ENCODE data around the gene GALNTL6.

DNA sequence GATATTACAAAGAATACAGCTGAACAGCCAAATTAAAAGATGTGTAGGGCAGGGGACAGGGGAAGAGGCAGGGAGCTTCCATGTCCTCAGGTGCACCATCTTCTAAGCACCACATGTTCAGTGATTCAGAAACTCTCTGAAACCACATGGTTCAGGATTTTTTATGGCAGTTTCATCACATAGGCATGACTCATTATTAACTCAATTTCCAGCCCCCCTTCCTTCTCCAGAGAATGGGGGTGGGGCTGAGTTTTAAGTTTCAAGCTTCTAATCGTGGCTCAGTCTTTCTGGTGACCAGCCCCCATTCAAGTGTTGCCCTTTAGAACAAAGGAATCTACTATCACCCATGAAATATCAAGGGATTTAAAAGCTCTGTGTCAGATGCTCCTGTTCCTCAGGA is 1037.6 kb downstream of the GALNTL6 start:
- TF ChIP-seq, protein P1, sequence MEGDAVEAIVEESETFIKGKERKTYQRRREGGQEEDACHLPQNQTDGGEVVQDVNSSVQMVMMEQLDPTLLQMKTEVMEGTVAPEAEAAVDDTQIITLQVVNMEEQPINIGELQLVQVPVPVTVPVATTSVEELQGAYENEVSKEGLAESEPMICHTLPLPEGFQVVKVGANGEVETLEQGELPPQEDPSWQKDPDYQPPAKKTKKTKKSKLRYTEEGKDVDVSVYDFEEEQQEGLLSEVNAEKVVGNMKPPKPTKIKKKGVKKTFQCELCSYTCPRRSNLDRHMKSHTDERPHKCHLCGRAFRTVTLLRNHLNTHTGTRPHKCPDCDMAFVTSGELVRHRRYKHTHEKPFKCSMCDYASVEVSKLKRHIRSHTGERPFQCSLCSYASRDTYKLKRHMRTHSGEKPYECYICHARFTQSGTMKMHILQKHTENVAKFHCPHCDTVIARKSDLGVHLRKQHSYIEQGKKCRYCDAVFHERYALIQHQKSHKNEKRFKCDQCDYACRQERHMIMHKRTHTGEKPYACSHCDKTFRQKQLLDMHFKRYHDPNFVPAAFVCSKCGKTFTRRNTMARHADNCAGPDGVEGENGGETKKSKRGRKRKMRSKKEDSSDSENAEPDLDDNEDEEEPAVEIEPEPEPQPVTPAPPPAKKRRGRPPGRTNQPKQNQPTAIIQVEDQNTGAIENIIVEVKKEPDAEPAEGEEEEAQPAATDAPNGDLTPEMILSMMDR (IDR thresholded peaks at IDR 0.05): no peak
- no peak for TF ChIP-seq POLR2A (IDR thresholded peaks at IDR 0.05)
- no peak for TF ChIP-seq EP300 (IDR thresholded peaks at IDR 0.05)
